ENCODE data around the gene CRHR1.
"Not testable (repeated sequence)": the region's sequence is repeated elsewhere in the genome, so short reads cannot be mapped to it uniquely, and the experiment has no call there.

Gene CRHR1

DNA sequence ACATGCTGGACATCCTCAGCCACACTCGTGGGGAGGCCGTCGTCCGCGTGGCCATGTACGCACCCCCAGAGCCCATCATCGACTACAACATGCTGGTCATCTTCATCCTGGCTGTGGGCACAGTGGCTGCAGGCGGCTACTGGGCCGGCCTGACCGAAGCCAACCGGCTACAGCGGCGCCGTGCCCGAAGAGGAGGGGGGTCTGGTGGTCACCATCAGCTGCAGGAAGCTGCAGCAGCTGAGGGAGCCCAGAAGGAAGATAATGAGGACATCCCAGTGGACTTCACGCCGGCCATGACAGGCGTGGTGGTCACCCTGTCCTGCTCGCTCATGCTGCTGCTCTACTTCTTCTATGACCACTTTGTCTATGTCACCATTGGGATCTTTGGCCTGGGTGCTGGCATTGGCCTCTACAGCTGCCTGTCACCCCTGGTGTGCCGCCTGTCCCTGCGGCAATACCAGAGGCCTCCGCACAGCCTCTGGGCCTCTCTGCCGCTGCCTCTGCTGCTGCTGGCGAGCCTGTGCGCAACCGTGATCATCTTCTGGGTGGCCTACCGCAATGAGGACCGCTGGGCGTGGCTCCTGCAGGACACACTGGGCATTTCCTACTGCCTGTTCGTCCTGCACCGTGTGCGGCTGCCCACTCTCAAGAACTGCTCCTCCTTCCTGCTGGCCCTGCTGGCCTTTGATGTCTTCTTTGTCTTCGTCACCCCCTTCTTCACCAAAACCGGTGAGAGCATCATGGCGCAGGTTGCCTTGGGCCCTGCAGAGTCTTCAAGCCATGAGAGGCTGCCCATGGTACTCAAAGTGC lies 61.5 kb downstream of the CRHR1 start:
- no peak for DNase-seq (ENCODE audit: low spot score)

DNA sequence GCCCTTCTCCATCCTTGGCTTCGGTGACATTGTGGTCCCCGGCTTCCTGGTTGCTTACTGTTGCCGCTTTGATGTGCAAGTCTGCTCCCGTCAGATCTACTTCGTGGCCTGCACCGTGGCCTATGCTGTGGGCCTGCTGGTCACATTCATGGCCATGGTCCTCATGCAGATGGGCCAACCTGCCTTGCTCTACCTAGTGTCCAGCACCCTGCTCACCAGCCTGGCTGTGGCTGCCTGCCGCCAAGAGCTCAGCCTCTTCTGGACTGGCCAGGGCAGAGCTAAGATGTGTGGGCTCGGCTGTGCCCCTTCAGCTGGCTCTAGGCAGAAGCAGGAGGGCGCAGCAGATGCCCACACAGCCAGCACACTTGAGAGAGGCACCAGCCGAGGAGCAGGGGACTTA lies 62.1 kb downstream of the CRHR1 start:
- DNase-seq (ENCODE audit: low spot score) = no peak

DNA sequence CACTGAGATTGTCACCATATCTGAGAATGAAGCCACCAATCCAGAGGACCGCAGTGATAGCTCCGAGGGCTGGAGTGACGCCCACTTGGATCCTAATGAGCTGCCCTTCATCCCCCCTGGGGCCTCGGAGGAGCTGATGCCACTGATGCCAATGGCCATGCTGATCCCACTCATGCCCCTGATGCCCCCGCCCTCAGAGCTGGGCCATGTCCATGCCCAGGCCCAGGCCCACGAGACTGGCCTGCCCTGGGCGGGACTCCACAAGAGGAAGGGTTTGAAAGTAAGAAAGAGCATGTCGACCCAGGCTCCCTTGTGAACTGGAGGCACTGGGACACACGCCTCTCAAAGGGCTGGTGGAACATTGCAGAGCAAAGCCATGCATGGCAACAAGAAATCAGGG lies 62.5 kb downstream of the CRHR1 start:
- no peak for DNase-seq (ENCODE audit: low spot score)

DNA sequence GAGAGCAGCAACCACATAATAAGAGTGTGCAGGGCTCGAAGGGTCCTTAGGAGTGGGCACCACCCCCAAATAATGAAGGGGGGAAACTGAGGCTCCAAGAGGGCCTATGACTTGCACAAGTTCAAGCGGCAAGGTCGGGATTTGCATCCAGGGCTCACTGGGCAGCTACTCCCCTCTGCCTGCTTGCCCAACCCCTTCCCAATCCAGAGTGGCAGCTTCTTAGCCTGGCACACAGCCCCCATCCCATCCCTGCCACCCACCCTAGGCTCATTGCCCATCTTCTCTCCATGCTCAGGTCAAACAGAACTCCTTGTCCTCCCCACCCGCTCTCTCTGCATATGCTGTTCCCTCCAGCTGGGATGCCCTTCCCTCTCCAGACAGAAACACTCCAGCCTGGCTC lies 63.0 kb downstream of the CRHR1 start:
- DNase-seq (ENCODE audit: low spot score) = no peak

DNA sequence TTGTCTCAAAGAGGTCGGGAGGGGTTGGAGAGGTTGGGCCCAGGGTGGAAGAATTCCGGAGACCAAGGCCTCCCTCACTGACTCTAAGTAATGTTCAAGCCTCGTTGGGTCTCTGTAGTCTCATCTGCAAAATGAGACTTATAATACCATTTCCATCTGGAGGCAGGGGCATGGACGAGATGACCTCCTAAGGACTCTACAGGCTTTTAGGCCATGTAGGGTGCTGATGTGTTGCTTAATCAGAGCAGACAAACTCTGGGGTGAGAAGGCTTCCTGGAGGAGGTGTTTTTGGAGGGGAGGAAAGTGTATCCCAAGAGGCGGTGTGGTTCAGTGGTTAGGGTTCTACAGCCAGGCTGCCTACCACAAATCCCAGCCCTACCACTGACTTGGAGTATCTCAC lies 63.6 kb downstream of the CRHR1 start:
- no peak for DNase-seq (ENCODE audit: low spot score)

DNA sequence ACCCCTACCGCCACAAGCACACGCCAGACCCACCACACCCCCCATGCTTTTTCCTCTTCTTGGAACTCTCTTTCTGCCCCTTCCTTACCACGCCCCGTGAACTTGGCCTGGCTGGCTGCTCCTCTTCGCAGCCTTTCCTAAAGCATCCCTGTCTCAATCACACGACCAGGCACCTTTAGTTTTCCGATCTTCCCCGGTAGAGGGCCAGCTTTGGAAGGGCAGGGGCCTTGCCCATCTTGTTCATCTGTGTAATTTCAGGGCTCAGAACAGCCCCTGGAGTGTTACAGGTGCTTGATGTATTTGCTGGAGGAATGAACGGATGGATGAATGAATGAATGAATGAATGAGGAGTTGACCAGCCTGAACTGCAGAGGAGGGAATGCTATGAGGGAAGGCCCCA lies 64.3 kb downstream of the CRHR1 start:
- no peak for DNase-seq (ENCODE audit: low spot score)

DNA sequence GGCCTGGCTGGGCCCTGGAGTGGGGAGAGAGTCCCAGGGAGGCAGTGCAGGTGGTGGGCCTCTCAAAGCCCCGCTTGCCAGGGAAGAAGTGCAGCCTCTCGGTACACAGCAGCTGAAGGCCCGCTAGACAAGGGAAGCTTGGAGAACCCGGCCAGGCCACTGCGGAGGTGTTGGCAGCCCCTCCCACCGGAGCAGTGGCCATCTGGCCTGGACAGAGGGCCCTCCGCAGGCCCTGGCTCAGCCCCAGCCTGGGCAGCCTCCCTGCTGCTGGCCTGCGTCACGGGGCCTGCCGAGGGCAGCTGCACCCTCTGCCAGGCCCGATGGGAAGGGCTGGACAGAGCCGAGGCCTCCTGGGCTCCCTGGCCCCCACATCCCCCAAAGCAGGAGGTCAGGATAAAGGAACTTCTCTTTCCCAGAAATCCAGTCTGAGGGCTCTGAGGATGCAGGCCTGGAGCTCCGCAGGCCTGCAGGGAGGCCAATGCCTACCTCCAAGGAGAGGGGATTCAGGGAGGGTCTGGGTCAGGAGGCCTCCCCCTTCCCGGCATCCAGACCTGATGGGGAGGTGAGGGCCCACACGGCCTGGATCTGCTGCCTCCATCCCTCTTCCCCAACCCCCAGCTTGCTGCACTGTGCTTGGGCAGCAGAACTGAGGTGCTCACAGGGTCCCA lies 64.9 kb downstream of the CRHR1 start:
- no peak for DNase-seq (ENCODE audit: low spot score)

DNA sequence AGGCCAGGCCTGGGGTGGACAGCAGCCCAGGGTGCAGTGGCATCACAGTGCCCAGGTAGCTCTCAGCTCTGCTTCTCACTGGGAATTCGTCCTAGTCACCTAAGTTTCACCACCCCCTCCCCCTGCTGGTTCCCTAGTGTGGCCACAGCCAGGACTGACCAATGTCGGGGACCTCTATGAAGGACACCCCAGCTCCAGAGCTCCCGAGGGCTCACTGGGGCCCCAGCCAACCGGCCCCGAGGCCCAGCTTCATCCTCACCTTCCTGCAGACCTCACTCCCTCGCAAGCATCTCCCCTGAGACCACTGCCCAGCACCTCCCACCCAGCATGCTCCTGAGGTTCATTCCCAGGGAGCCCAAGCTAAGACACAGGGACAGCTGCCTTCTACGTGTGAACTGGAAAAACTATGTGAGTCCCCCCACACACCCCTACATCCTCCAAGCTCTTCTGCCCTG lies 65.4 kb downstream of the CRHR1 start:
- DNase-seq (ENCODE audit: low spot score) = no peak

DNA sequence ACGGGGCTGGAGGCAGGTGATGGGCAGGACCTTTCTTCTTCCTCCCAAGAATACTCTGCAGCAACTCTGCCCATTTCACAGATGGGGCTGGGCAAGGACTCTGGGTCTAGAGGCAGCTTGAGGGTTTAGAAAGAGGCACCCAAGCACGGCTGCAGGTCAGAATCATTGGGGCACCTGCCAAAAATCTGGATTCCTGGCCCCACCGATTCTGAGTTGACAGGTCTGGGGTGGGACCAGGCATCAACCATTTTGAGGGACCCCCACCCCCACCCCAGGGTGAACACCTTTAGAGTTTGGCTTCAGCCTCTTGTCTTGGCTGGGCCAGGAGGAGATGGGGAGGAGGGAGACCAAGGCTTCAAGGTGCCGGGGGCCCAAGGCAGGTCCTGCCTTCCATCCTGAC lies 65.9 kb downstream of the CRHR1 start:
- DNase-seq (ENCODE audit: low spot score) = no peak

DNA sequence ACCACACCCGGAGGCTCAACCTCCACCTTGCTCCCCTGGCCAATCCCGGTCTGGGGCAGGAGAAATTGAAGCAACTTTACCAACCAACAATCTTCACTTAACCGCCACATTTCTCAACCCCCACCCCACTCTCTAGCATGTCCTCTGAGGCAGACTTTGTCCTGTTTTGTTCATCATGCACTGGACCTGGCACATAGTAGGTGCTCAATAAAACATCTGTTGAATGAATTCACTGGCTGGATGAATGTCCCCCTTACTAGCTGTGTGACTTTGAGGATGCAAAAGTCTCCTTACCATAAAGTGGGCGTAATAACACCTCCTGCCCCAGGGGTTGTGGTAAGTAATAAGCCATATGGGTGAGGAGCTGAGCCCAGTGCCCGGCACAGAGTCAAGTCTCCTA lies 66.3 kb downstream of the CRHR1 start:
- no peak for DNase-seq (ENCODE audit: low spot score)

DNA sequence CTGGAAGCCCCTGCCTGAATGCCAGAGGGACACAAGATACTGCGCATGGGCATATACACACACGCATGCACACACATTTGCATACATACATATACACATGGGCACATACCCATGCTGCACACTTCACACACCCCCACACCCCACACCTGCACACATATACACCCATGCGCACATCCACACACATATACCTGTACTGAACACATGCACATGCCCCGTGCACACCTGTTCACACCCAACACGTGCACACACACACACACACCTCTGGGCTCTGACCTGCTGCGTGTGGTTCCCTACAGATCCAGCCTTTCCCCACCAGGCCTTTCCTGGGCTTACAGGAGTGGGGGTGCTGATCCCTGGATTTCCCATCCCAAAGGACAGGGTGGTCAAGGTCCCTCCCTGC lies 66.9 kb downstream of the CRHR1 start:
- no peak for DNase-seq (ENCODE audit: low spot score)

DNA sequence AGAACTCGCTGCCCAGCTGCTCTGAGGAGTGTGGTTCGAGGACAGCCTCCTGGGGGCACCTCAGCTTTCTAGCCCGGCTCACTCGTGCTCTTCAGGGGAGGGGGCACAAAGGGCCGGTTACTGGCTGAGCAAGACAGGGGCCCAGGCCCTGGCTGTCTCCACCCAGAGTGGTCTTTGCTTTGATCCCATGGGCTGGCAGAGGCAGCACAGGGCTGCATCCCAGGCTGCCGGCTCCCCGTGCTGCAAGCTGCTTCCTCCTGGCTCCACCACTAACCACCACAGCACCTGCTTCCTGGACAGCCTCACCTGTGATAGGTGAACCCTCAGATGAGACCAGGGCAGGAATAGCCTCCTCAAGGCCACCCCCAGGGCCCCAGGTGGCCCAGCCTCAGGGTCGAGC lies 67.3 kb downstream of the CRHR1 start:
- no peak for DNase-seq (ENCODE audit: low spot score)

DNA sequence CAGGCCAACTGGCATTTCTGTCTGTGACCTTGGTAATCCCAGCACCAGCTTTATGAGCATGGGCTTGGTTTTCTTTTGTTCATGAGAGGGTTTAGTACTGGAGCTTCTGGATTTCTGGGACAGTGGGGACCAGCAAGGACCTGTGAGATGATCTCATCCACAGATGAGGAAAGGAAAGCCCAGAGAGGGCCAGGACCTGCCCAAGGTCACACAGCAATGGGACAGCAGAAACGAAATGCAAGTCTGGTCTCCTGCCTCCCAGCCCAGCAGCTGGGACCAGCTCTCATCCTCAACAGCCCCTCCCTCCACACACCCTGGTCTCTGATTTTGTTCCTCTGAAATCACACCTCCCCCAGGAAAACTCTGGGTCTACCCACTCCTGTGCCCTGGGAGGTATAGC lies 67.8 kb downstream of the CRHR1 start:
- DNase-seq (ENCODE audit: low spot score) = no peak

DNA sequence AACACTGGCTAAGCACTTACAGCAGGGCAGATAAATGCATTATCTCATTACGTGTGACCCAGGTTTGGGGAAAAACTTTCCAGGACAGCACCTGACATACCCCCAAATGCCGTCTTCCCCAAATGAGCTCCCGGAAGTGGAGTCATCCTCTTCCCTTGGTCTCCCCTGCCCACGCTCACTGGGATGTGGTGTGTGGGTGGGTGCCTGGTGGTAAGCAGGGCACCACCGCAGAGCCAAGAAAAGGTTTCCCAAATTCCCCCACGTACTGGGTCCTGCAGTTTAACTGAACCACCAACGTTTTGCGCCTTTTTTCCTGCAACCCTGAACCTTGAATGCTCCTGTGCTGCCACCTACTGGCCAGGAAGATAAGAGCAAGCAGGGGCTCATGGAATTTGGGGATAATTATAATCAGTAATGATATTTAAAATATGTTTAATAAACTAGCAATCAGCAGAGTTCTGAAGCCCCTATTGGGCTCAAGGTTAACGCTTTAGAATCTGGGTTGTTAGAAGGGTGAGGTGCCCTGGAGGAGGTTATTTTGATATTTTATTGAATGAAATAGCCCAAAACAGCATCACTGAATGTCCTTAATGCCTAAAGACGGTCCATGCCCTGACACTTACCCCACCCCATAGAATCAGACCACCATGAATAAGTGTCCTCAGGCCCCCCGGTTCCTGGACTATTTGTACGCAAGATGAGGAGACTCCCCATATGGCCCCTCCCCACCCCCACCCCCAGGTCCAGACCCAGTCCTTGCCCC lies 68.6 kb downstream of the CRHR1 start:
- peak; percentile 50 for DNase-seq (ENCODE audit: low spot score)

DNA sequence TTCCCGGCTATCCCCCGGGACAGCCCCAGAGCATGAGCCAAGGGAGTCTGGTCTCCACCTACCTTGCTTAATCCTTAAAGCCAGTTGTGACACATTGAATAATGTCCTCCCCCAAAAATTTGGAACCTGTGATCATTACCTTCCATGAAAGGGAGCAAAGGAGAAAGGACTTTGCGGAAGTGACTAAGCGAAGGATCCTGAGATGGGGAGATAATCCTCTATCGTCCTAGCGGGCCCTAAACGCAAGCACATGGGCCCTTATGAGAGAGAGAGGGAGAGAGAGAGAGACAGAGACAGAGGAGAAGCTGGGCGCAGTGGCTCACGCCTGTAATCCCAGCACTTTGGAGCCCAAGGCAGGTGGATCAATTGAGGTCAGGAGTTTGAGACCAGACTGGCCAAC lies 70.1 kb downstream of the CRHR1 start:
- no peak for DNase-seq (ENCODE audit: low spot score)

DNA sequence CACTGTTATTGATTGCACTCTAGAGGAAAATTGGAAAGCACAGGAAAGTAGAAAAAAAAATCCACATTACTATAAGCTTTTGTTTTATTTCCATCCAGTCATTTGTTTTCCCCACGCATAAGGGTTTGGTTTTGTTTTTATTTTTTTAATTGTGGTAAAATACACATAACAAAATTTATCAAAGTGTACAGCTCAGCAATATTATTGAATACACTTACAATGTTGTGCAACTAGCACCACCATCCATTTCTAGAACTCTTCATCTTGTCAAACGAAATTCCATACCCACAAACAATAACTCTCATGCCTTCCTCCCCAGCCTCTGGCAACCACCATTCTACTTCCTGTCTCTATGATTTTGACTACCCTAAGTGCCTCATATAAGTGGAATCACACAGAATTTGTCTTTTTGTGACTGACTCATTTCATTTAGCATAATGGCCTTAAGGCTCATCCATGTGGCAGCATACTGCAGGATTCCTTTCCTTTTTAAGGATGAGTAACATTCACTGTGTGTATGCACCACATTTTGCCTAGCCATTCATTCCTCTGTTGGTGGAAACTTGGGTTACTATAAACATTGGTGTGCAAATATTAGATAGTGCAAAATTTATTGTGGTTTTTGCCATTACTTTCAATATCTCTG lies 71.7 kb downstream of the CRHR1 start:
- DNase-seq (ENCODE audit: low spot score) = no peak

DNA sequence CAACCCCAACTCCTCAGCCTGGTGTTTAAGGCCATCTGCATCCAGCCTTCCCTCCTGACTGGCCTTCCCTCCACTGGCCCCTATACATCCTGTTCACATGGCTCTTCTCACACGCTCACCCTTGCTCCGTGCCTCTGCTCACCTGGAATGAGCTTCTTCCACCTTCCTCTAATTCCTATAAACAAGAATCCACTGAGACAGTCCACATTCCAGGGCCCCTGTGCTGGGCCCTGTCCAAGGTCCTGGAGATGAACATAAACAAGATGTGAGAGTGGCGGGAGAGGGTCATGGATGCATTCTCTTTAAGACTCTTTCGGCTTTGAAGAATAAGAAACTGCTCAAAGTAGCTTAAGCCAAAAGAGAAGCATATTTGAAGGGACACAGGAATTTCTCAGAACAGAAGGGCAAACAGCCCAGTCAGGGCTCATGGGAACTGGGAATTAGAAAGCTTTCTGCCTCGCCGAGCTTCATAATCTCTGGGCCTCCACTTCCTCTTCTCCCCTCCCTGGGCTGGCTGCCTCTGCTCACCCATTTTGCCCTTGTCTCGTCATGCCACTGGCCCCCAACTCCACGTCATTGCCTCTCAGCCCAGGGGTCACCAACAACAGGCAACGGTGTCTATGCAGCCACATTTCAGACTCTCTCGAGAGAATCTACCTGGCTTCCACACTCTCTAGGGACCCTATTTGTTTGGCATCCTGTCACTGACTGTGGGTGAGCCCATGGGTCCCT lies 74.0 kb downstream of the CRHR1 start:
- DNase-seq (ENCODE audit: low spot score) = no peak

DNA sequence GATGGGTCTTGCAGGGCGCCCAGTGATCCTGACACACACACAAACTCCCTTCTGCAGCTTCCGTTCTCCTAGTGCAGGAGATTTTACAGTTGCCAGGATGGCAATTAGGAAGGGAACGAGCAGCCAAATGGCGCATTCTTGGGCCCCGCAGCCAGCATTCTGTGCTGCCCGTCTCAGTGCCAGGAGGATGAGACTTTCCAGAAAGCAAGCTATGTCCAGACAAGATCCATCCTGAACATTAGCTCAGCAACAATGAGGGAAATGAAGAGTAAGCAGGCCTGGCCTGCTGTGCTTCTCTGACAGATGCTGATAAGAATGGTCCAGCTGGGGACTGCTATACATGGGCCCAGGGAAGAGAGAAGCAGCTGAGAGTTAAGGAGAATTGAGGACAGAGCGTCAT lies 77.0 kb downstream of the CRHR1 start:
- no peak for DNase-seq (ENCODE audit: low spot score)

DNA sequence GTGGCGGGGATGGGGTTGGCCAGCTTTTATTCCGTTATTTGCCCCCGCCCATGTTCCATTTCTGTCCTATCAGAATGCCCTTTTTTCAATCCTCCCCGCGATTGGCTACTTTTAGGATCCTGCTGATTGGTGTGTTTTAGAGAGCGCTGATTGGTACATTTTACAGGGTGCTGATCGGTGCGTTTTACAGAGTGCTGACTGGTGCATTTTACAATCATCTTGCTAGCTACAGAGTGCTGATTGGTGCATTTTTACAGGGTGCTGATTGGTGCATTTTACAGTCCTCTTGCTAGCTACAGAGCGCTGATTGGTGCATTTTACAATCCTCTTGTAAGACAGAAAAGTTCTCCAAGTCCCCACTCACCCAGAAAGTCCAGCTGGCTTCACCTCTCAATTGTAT lies 78.0 kb downstream of the CRHR1 start:
- not testable (repeated sequence) for DNase-seq (ENCODE audit: low spot score)

DNA sequence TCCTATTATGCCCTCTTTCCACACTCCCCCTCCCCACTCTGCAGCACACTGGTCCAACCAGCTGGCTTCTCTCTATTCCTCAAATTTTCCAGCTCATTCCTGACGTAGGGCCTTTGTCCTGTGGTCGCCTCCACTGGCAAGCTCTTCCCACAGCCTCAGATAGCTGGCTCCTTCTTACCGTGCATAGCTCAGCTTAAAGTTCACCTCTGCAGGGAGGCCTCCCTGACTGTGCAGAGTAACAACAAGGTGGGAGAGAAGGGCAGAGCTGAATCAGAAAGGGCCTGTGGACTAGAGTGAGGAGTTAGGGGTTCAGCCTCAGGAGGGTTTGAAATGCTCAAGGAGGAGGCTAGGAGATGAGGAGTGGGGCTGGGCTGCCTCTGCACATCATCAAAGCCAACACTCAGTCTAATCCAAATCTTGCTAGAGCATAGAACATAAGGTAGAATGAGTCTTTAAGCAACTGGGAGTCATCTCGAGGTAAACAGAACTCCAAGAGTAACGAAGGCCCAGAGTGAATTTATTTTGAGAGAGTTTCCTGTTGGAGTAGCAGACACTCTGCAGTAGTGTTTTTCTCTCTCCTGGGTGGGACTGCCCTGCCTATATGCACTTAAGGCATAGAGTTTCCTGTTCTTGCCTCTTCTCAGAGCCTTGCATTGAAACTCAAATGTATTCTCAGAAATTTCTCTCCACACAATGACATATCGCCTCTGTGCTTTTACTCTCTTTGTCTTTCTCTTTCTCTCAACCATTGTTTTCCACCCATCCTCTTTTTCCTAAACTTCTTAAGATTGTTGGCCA lies 79.9 kb downstream of the CRHR1 start:
- DNase-seq (ENCODE audit: low spot score) = no peak

DNA sequence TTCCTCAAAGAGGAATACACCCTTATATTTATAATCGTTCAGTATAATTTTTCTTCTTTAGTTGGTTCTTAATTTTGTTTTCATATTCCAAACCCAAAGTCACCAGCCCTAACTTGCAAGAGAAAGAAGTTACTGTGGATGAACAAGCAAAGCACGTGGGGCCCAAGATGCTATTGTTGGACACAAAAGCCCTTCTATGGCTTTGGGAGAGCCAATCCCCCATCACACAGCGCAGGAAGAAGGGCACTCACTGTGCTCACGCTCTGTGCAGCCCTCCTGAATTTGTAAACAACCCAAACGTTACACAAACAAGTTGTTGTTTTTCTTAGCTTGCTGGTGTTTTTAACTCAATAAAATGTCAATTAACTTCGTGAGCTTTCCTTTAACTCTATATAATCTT lies 83.1 kb downstream of the CRHR1 start:
- DNase-seq (ENCODE audit: low spot score) = no peak

Data from germinal center (tissue), 1 donor.